Bone marrow (tissue), 2 donors: ENCODE measurements around the gene ASB15.
"Not testable (repeated sequence)": the region's sequence is repeated elsewhere in the genome, so short reads cannot be mapped to it uniquely, and the experiment has no call there.

Experiments
- DNase-seq, 2 donors: peaks; one replicate each; lab custom pipeline; 2025; lab: John Stamatoyannopoulos, UW

ASB15 gene

GRCh38 chr7:123598657-123599056 lies 3.0 kb upstream of the ASB15 start:
- DNase-seq = no peak

- DNase-seq = no peak
Measured at GRCh38 chr7:123599766-123600165, 1.9 kb upstream of the ASB15 start.

- no peak for DNase-seq
Measured at GRCh38 chr7:123600876-123601275, 745 bp upstream of the ASB15 start.

- DNase-seq = no peak
Measured at GRCh38 chr7:123602648-123603047, 1.0 kb downstream of the ASB15 start.

GRCh38 chr7:123604739-123605138 lies 3.1 kb downstream of the ASB15 start:
- no peak for DNase-seq

- DNase-seq = no peak
Measured at GRCh38 chr7:123607423-123607975, 5.9 kb downstream of the ASB15 start.

GRCh38 chr7:123608991-123609882 lies 7.6 kb downstream of the ASB15 start:
- DNase-seq = no peak

- DNase-seq = no peak
Measured at GRCh38 chr7:123609883-123610239, 8.2 kb downstream of the ASB15 start.

- DNase-seq = no peak
Measured at GRCh38 chr7:123612024-123612423, 10.4 kb downstream of the ASB15 start.

- no peak for DNase-seq
Measured at GRCh38 chr7:123615344-123615743, 13.7 kb downstream of the ASB15 start.

- DNase-seq = no peak
Measured at GRCh38 chr7:123616223-123616622, 14.6 kb downstream of the ASB15 start.

GRCh38 chr7:123621707-123622106 lies 20.1 kb downstream of the ASB15 start:
- no peak for DNase-seq

GRCh38 chr7:123622660-123623386 lies 21.2 kb downstream of the ASB15 start:
- no peak for DNase-seq

GRCh38 chr7:123624527-123625183 lies 23.0 kb downstream of the ASB15 start:
- no peak for DNase-seq

GRCh38 chr7:123625254-123625653 lies 23.6 kb downstream of the ASB15 start:
- no peak for DNase-seq

- DNase-seq = no peak
Measured at GRCh38 chr7:123627851-123628250, 26.2 kb downstream of the ASB15 start.

GRCh38 chr7:123628829-123629228 lies 27.2 kb downstream of the ASB15 start:
- DNase-seq = no peak

- no peak for DNase-seq
Measured at GRCh38 chr7:123629281-123629680, 27.7 kb downstream of the ASB15 start.

GRCh38 chr7:123632808-123633207 lies 31.2 kb downstream of the ASB15 start:
- no peak for DNase-seq

- no peak for DNase-seq
Measured at GRCh38 chr7:123633553-123633952, 31.9 kb downstream of the ASB15 start.

GRCh38 chr7:123634011-123634573 lies 32.5 kb downstream of the ASB15 start:
- not testable (repeated sequence) for DNase-seq
